LNCaP clone FGC (cell line): ENCODE measurements around the gene CHD6.

ENCODE experiments used
- DNase-seq: peaks from one replicate; pipeline ENCODE4 v3.0.0-alpha.2; 2011; ENCODE audit warnings: low read depth
- H3K4me3 ChIP-seq: 2 replicates; pipeline ENCODE4 v1.5.1; 2011; ENCODE audit warnings: mild to moderate bottlenecking, low read depth, low read length, control low read depth
- TF ChIP-seq, protein P1 (sequence below): IDR thresholded peaks from 2 replicates; pipeline ENCODE4 v1.5.1; 2012; ENCODE audit warnings: mild to moderate bottlenecking; ENCODE audit not compliant: control insufficient read depth, insufficient read depth; ENCODE audit errors: extremely low read depth

Gene CHD6

DNA sequence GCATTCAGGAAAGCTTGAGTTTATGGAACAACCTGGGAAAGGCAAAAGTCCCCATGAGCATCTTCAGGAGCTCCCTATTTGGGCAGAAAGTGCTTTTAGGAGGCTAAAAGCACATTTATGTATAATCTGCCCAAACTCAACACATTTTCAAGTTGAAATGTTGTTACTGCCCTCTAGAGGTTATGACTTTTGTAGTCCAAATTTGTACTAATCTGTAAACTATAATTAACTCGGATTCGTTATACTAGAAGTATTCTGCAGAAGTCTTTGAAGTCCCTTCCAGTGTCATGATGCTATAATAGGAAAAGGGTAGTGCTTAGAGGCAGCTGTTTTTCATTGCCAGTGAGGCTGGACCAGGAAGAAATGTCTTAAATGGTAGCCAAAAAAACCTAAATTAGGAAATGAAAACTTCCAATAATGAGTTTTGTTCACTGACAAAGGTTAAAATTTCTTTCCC, 206.8 kb downstream of the CHD6 start:
- DNase-seq = no peak
- TF ChIP-seq, protein P1, sequence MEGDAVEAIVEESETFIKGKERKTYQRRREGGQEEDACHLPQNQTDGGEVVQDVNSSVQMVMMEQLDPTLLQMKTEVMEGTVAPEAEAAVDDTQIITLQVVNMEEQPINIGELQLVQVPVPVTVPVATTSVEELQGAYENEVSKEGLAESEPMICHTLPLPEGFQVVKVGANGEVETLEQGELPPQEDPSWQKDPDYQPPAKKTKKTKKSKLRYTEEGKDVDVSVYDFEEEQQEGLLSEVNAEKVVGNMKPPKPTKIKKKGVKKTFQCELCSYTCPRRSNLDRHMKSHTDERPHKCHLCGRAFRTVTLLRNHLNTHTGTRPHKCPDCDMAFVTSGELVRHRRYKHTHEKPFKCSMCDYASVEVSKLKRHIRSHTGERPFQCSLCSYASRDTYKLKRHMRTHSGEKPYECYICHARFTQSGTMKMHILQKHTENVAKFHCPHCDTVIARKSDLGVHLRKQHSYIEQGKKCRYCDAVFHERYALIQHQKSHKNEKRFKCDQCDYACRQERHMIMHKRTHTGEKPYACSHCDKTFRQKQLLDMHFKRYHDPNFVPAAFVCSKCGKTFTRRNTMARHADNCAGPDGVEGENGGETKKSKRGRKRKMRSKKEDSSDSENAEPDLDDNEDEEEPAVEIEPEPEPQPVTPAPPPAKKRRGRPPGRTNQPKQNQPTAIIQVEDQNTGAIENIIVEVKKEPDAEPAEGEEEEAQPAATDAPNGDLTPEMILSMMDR = peak; percentile 23; the same call in 1 of the 2 replicates
- no peak overlapping the region for H3K4me3 ChIP-seq

DNA sequence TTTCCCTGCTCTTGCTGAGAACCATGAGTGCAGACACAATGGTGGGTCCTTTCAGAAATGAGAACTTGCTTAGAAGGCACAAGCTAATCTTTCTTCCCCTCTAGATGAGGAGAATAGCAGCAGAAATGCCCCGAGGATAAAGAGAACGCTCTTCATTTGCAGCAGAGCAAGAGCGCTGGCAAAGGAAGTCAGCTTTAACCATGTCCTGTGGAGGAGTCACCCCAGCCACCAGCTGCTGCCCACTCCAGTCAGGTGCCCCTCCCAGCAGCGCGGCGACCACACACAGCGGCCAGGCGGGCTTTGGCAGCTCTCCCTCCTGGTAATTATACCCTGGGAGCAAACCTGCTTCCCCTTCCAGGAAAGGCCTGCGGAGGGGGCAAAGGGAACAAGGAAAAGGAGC, 209.2 kb downstream of the CHD6 start:
- DNase-seq = no peak
- TF ChIP-seq, protein P1 = no peak
- H3K4me3 ChIP-seq = no peak overlapping the region

DNA sequence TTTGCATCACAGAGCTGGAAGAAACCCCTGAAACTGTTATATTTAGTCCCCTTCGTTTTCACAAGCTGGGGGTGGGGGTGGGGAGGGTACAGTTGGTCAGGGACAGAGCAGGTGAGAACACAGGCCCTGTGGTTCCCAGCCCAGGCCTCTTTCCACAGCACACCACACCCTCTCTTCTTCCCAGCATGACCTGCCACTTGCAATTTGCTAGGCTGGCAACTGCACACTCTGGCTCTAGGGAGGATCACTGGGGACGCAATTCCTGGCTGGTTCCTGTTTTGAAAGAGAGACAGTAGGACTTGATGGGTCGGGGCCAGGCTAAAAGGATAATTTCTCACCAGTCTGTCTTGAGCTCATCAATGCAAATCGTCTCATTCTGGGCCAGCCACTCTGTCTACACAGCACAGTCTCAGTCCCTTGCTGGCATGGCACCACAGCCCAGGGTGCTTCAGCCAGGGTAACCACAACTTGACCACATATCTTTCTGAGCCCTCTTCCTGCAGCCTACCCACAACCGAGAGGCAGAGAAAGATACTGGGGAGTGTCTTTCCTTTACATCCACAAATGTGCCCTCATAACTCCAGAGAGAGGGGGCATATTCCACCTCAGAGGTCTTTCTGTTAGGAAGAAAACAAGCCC, 209.9 kb downstream of the CHD6 start:
- TF ChIP-seq, protein P1 = no peak

DNA sequence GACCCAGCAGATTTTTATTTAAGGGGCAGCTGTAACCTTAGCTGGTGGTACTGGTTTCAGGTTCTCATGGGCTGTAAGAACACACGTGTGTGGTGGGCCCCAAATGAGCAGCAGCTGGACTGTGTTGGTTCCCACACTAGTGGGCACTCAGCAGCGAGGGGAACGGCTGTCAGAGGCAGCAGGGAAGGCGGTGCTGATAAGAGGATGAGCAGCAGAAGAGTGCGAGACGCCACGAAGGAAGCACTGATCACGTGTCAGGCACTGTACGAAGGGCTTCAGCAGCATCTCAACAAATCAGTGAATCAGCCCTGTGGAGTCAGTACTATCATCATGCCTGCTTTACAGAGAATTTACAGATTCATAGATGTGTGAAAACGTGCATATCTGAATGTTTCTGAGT, 210.6 kb downstream of the CHD6 start:
- no peak overlapping the region for H3K4me3 ChIP-seq
- no peak for DNase-seq
- TF ChIP-seq, protein P1 = no peak

More for the DNA sequence above, 209.9 kb downstream of the CHD6 start:
- no peak overlapping the region for H3K4me3 ChIP-seq
- no peak for DNase-seq

DNA sequence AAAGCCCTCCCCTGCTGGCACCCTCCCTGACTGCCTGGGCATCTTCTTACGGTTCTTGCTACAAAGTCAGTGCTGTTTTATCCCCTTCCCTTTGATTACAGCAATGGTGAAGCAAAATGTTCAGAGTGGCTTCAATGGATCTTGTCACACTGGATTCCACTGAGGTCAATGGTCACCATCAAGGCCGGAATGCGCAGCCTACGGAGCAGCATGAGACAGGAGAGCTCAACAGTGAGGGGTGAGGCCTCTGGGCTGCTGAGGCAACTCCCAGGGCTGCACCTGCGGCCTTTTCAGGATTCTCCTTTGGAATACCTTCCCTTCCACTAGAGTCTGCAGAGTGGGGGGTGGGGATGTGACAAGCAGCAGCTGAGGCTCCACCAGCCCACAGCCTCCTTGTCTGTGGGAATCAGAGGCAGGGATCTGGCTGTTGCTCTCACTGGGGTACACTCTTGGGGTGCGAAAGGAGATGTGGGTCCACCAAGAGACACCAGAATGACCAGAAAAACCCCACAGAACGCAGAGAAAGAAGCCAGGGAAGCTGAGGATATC, 211.2 kb downstream of the CHD6 start:
- H3K4me3 ChIP-seq = no peak overlapping the region
- TF ChIP-seq, protein P1 = no peak
- DNase-seq = no peak

DNA sequence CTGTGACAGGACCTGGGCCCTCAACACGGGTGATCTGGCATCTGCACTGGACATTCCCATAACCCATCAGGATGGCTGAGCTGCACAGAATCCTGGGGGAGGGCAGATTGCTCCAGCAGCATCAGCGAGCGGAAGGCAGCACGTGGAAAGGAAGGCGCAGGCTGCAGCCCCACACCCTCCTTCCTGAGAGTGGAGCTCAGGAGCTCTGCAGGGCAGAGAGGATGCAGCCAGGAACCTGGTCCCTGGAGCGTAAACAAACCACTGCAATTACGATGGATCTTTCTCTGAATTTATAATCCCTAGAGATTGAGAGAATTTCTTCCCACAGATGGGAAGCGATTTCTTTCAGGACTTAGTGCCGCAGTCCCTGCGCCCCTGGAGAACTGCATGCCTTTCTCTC, 211.8 kb downstream of the CHD6 start:
- no peak overlapping the region for H3K4me3 ChIP-seq
- no peak for DNase-seq
- TF ChIP-seq, protein P1 = no peak

DNA sequence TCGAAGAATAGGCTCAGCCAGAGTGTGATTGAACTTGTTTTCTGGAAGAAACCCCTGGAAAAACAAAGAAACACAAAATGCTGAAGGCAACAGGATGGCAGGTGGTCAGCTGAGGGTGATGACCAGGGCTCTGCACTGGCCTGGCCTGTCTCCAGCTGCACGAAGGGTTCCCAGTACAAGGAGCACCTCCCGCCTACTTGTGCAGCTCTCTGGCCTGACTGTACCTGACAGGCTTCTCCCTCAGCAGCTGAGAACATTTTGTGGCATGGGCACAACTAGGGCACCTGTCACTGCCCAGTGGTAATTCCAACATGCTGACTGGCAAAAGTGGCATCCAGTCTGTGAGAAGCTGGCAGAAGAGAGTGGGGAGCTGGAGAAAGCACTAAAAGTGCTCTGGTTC, 212.7 kb downstream of the CHD6 start:
- no peak for DNase-seq
- TF ChIP-seq, protein P1 = no peak

More for the DNA sequence above, 212.7 kb downstream of the CHD6 start:
- H3K4me3 ChIP-seq = no peak overlapping the region
